DND-41 (cell line): ENCODE data around the gene KLHDC7B.

Experiments
- EZH2 ChIP-seq: IDR thresholded peaks from 3 replicates; pipeline ENCODE4 v1.6.1; 2012; ENCODE audit warnings: borderline replicate concordance, low read depth, mild to moderate bottlenecking, moderate library complexity, low read length, inconsistent platforms; ENCODE audit not compliant: severe bottlenecking
- TF ChIP-seq, protein P1 (sequence below): IDR thresholded peaks from 2 replicates; pipeline ENCODE4 v1.5.1; 2012; ENCODE audit warnings: borderline replicate concordance, low read length, moderate library complexity, mild to moderate bottlenecking; ENCODE audit not compliant: poor library complexity, severe bottlenecking; ENCODE audit errors: extremely low read depth

DNA sequence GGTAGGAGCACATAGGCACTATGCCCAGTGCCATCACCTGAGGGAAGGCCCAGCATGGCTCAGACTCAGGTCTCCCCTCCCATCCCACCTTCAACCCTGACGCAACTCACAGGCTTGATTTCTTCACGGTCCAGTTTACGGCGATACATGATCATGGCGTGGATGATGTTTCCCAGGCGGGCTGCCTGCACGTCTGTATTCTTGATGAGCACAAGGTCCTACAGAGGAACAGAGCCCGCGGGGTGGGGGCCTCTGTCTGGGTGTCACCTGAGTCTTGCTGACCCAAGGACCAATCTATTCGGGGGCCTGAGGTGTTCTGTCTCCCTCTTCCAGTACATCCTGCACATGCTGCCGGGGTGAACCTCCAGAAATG, 28.7 kb downstream of the KLHDC7B start:
- TF ChIP-seq, protein P1, sequence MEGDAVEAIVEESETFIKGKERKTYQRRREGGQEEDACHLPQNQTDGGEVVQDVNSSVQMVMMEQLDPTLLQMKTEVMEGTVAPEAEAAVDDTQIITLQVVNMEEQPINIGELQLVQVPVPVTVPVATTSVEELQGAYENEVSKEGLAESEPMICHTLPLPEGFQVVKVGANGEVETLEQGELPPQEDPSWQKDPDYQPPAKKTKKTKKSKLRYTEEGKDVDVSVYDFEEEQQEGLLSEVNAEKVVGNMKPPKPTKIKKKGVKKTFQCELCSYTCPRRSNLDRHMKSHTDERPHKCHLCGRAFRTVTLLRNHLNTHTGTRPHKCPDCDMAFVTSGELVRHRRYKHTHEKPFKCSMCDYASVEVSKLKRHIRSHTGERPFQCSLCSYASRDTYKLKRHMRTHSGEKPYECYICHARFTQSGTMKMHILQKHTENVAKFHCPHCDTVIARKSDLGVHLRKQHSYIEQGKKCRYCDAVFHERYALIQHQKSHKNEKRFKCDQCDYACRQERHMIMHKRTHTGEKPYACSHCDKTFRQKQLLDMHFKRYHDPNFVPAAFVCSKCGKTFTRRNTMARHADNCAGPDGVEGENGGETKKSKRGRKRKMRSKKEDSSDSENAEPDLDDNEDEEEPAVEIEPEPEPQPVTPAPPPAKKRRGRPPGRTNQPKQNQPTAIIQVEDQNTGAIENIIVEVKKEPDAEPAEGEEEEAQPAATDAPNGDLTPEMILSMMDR = no peak
- no peak for TF ChIP-seq EZH2
